Uterus (tissue), 2 donors: ENCODE data around the gene GNB1.

Experiments
- CTCF ChIP-seq, 4 experiments: fragments of 200-600 bp in 2 of 4; fragments of 450-650 bp in 2 of 4; sonication (generic) in 2 of 4; IDR thresholded peaks; one replicate each; pipeline ENCODE4 v1.5.1; 2016 to 2019; ENCODE audit warnings: antibody characterized with exemption in 4 of 4, mild to moderate bottlenecking in 2 of 4, moderate library complexity in 1 of 4
- POLR2A ChIP-seq, 2 donors: fragments of 450-650 bp; IDR thresholded peaks; one replicate each; pipeline ENCODE4 v1.6.1; 2016; ENCODE audit warnings: antibody characterized with exemption in 2 of 2, mild to moderate bottlenecking in 1 of 2, moderate library complexity in 1 of 2

GRCh38 chr1:1911350-1912041 is 20.6 kb upstream of the GNB1 start:
- TF ChIP-seq CTCF (IDR thresholded peaks at IDR 0.05) (no peak), POLR2A (IDR thresholded peaks at IDR 0.05) (no peak)
